K562 (cell line): Measurements from ENCODE around the gene ZNF672. TPM values are rescaled to one million over a fixed set of nuclear protein-coding genes. Genes with fewer than 3 reads are reported as not detected.
A peak's percentile ranks its signal among the peaks of the same experiment; 100 is the strongest.

ENCODE experiments used
- CHAMP1 ChIP-seq: fragments of 450-650 bp; IDR thresholded peaks from 2 replicates; pipeline ENCODE4 v1.6.1; 2016; ENCODE audit warnings: mild to moderate bottlenecking
- CREM ChIP-seq: IDR thresholded peaks from 2 replicates; pipeline ENCODE4 v1.6.1; 2014; ENCODE audit warnings: antibody characterized with exemption, low read depth
- E2F6 ChIP-seq, 2 experiments: IDR thresholded peaks; 2 replicates each; pipeline ENCODE4 v1.6.1; 2011; ENCODE audit warnings: borderline replicate concordance in 1 of 2, control low read depth in 1 of 2, low read depth in 1 of 2, low read length in 1 of 2, mild to moderate bottlenecking in 1 of 2, mixed read lengths in 1 of 2, moderate library complexity in 1 of 2; ENCODE audit not compliant: insufficient read depth in 1 of 2, insufficient read length in 1 of 2, poor library complexity in 1 of 2, severe bottlenecking in 1 of 2; ENCODE audit errors: extremely low read depth in 1 of 2
- FUS ChIP-seq: fragments of 200-400 bp; formaldehyde crosslinking; optimal IDR thresholded peaks from 2 replicates; pipeline ENCODE3; 2017; ENCODE audit warnings: low read depth, low read length
- GABPA ChIP-seq: fragments of 200-800 bp; sonication (Bioruptor generic); conservative IDR thresholded peaks from 2 replicates; pipeline ENCODE4 v1.6.1; 2016; ENCODE audit warnings: low read depth, missing genetic modification characterization, missing compliant biosample characterization
- GTF2A2 ChIP-seq: IDR thresholded peaks from 2 replicates; pipeline ENCODE4 v1.6.1; 2016; ENCODE audit warnings: mild to moderate bottlenecking, missing genetic modification characterization, missing compliant biosample characterization
- HEY1 ChIP-seq: fragments of 250-450 bp; sonication (Bioruptor Pico); IDR thresholded peaks from 2 replicates; pipeline ENCODE4 v1.5.0; 2020; ENCODE audit warnings: mild to moderate bottlenecking, moderate library complexity, borderline replicate concordance
- IRF1 ChIP-seq: sonication (generic); formaldehyde crosslinking; IDR thresholded peaks from 2 replicates; pipeline ENCODE4 v1.8.0; 2022; ENCODE audit warnings: missing genetic modification reagents, mild to moderate bottlenecking, borderline replicate concordance
- MNT ChIP-seq, 2 experiments: fragments of 450-650 bp; conservative IDR thresholded peaks; 2 replicates each; pipeline ENCODE4 v1.6.1; 2017; ENCODE audit warnings: mild to moderate bottlenecking in 2 of 2, moderate library complexity in 2 of 2
- NFYB ChIP-seq: IDR thresholded peaks from 2 replicates; pipeline ENCODE4 v1.6.1; 2011; ENCODE audit warnings: mild to moderate bottlenecking, moderate library complexity; ENCODE audit not compliant: insufficient read length; ENCODE audit errors: extremely low read depth
- SAFB ChIP-seq: fragments of 200-400 bp; formaldehyde crosslinking; IDR thresholded peaks from 2 replicates; pipeline ENCODE4 v1.6.1; 2017; ENCODE audit warnings: low read depth, low read length, borderline replicate concordance
- SMAD1 ChIP-seq: fragments of 150-350 bp; IDR thresholded peaks from 2 replicates; pipeline ENCODE4 v1.6.1; 2014; ENCODE audit warnings: low read length, low read depth; ENCODE audit not compliant: partially characterized antibody
- SMARCA5 ChIP-seq: fragments of 450-650 bp; IDR thresholded peaks from 2 replicates; pipeline ENCODE4 v1.6.1; 2016
- SMARCE1 ChIP-seq: fragments of 450-650 bp; IDR thresholded peaks from 2 replicates; pipeline ENCODE4 v1.7.1; 2016; ENCODE audit warnings: mild to moderate bottlenecking
- SNRNP70 ChIP-seq: fragments of 200-400 bp; formaldehyde crosslinking; optimal IDR thresholded peaks from 2 replicates; pipeline ENCODE3; 2017; ENCODE audit warnings: low read depth, low read length
- SP2 ChIP-seq: IDR thresholded peaks from 2 replicates; pipeline ENCODE4 v1.6.1; 2011; ENCODE audit warnings: mild to moderate bottlenecking, low read depth, low read length, moderate library complexity; ENCODE audit not compliant: poor library complexity, severe bottlenecking; ENCODE audit errors: extremely low read depth
- SRSF1 ChIP-seq: fragments of 200-400 bp; formaldehyde crosslinking; IDR thresholded peaks from 2 replicates; pipeline ENCODE4 v1.6.1; 2017; ENCODE audit warnings: mild to moderate bottlenecking, low read depth, low read length, moderate library complexity
- TAF7 ChIP-seq: fragments of 450-650 bp; IDR thresholded peaks from 2 replicates; pipeline ENCODE4 v1.6.1; 2016; ENCODE audit warnings: missing genetic modification characterization, missing compliant biosample characterization
- ZKSCAN1 ChIP-seq: fragments of 150-350 bp; IDR thresholded peaks from 2 replicates; pipeline ENCODE4 v1.6.1; 2016; ENCODE audit warnings: low read depth, low read length
- ZNF561 ChIP-seq: fragments of 450-650 bp; formaldehyde crosslinking; conservative IDR thresholded peaks from 2 replicates; pipeline ENCODE4 v1.4.0; 2020; ENCODE audit warnings: mild to moderate bottlenecking, moderate library complexity
- ZNF644 ChIP-seq: fragments of 200-800 bp; sonication (Bioruptor generic); IDR thresholded peaks from 2 replicates; pipeline ENCODE4 v1.6.1; 2016; ENCODE audit warnings: low read depth, missing genetic modification characterization, missing compliant biosample characterization
- ZNF717 ChIP-seq: fragments of 250-450 bp; sonication (Bioruptor Pico); IDR thresholded peaks from 2 replicates; pipeline ENCODE4 v1.5.0; 2021
- ZNF75A ChIP-seq: fragments of 450-650 bp; formaldehyde crosslinking; IDR thresholded peaks from 2 replicates; pipeline ENCODE4 v1.4.0; 2020; ENCODE audit warnings: mild to moderate bottlenecking
- polyA plus RNA-seq, 8 experiments: library from polyadenylated mRNA; depleted of rRNA in 4 of 8; stranded (reverse) in 5 of 8; unstranded in 3 of 8; fragments of >200 nt; fragmentation: Nextera tagmentation in 2 of 8; fragmentation: Illumina TruSeq in 1 of 8; extraction: Ambion mirVana in 2 of 8; extraction: Trizol in 1 of 8; gene quantifications; 2 replicates each; pipeline versions ENCODE4 v1.2.1 to v1.2.3, GENCODE V29; 2011 to 2014; ENCODE audit warnings: inconsistent platforms in 1 of 8, missing spikeins in 1 of 8
- total RNA-seq, 7 experiments: library from RNA; depleted of rRNA in 6 of 7; stranded (reverse); fragments of >200 nt in 6 of 7; fragmentation: Illumina TruSeq in 2 of 7; extraction: Trizol in 2 of 7; gene quantifications; 2 replicates each; pipeline versions ENCODE4 v1.2.1 to v1.2.3, GENCODE V29; 2011 to 2021; ENCODE audit warnings: low replicate concordance in 1 of 7

The ZNF672 gene
- total and polyA plus RNA-seq, 9 of the 15 experiments (the other 6 are each of a cell fraction or from before 2014, with no cell fraction given): 1.9 to 57.9 (median 24.1) TPM

- TF ChIP-seq SMARCA5: no peak
- TF ChIP-seq TAF7 (tag): 0 out of 2 replicates have a peak, but pooled peaks have one; percentile 69
- TF ChIP-seq MNT (conservative IDR thresholded peaks at IDR 0.05): no peak; a peak in 1 of 4 replicates
- TF ChIP-seq GTF2A2 (tag): no peak
- peak; percentile 68 for TF ChIP-seq SP2
- no peak for TF ChIP-seq ZNF644 (tag)
- TF ChIP-seq ZKSCAN1: peak; percentile 25; the same call in 1 of the 2 replicates
- peak in 1 of 2 experiments; percentile 78 for TF ChIP-seq E2F6 (IDR thresholded peaks at IDR 0.05; ENCODE audit: borderline replicate concordance in 1 of 2, extremely low read depth in 1 of 2, insufficient read depth in 1 of 2, insufficient read length in 1 of 2, low read depth in 1 of 2, low read length in 1 of 2, poor library complexity in 1 of 2, severe bottlenecking in 1 of 2)
- no peak for TF ChIP-seq SMAD1
- 0 out of 2 replicates have a peak, but pooled peaks have one; percentile 40 for TF ChIP-seq ZNF717 (CRISPR knock-in tag)
- peak; percentile 94 for TF ChIP-seq CREM
- TF ChIP-seq SRSF1: no peak
- TF ChIP-seq HEY1 (CRISPR knock-in tag): no peak
- TF ChIP-seq CHAMP1: no peak
- peak; percentile 88 for TF ChIP-seq NFYB
- no peak for TF ChIP-seq SMARCE1
- TF ChIP-seq IRF1 (CRISPR knock-in tag): no peak
- TF ChIP-seq SNRNP70: no peak
- TF ChIP-seq FUS: no peak
- no peak for TF ChIP-seq ZNF561 (CRISPR knock-in tag)
- no peak for TF ChIP-seq SAFB
- peak; percentile 45; the same call in 1 of the 2 replicates for TF ChIP-seq GABPA (tag)
- no peak for TF ChIP-seq ZNF75A (CRISPR knock-in tag)
Observed at GRCh38 chr1:248837781-248838356, at the start of gene ZNF672 (continued).
